HCT116 (cell line): ENCODE measurements around the gene KIF26B. TPM values are rescaled to one million over a fixed set of nuclear protein-coding genes. Genes with fewer than 3 reads are reported as not detected.

ENCODE experiments used
- ATAC-seq: fragments of 200-7000 bp; cut with Tn5 transposase; 2 replicates; pipeline ENCODE4 v1.9.1; 2020; ENCODE audit warnings: mild to moderate bottlenecking, moderate library complexity
- BruUV-seq: library from RNA; stranded (reverse); fragments of 400-500 nt; replicated peaks from 2 replicates; lab custom pipeline; 2021; lab: Mats Ljungman, UMichigan
- CTCF ChIA-PET: fragments of 300-600 bp; sonication (Branson Sonifier 250); formaldehyde crosslinking; loops from one replicate; lab custom pipeline; 2021; ENCODE audit warnings: antibody characterized with exemption; lab: Charles Lee
- POLR2A ChIA-PET: fragments of 300-600, 350-600 bp; sonication (Branson Sonifier 250); formaldehyde crosslinking; loops from one replicate; lab custom pipeline; 2021; ENCODE audit warnings: antibody characterized with exemption; lab: Charles Lee
- RAD21 ChIA-PET, 2 experiments: fragments of 300-600 bp; sonication (Branson Sonifier 250); formaldehyde crosslinking; loops; one replicate each; lab custom pipeline; 2023; ENCODE audit warnings: low total read pairs in 2 of 2; ENCODE audit not compliant: uncharacterized antibody in 2 of 2, unreplicated experiment in 2 of 2, low non-redundant PET in 1 of 2; lab: Charles Lee
- DNase-seq: peaks from one replicate; pipeline ENCODE4 v3.0.0-alpha.2; 2010; ENCODE audit warnings: low read depth, low spot score
- H2AFZ ChIP-seq: fragments of 200-600 bp; shearing (Covaris generic), sonication (generic); 2 replicates; pipeline ENCODE4 v1.6.1; 2017; ENCODE audit warnings: low read depth, mixed run types, mixed read lengths, antibody characterized with exemption, low read length; ENCODE audit not compliant: poor library complexity, severe bottlenecking
- H3K27ac ChIP-seq: 2 replicates; pipeline ENCODE4 v1.5.1; 2012; ENCODE audit warnings: low read depth, low read length
- H3K27me3 ChIP-seq: fragments of 200-600 bp; sonication (generic); 2 replicates; pipeline ENCODE4 v1.6.1; 2016; ENCODE audit warnings: mixed run types, low read length, mixed read lengths; ENCODE audit not compliant: insufficient read depth
- H3K36me3 ChIP-seq, 2 experiments: fragments of 200-500 bp in 1 of 2; fragments of 200-600 bp in 1 of 2; sonication (Bioruptor generic) in 1 of 2; sonication (generic) in 1 of 2; 2 replicates each; pipeline versions ENCODE4 v1.5.1 to v1.6.1; 2014 to 2016; ENCODE audit warnings: low read length in 2 of 2, inconsistent platforms in 1 of 2, mixed read lengths in 1 of 2, mixed run types in 1 of 2; ENCODE audit not compliant: insufficient read depth in 2 of 2, control insufficient read depth in 1 of 2
- H3K4me1 ChIP-seq, 2 experiments: fragments of 200-600 bp in 1 of 2; sonication (generic) in 1 of 2; 2 replicates each; pipeline versions ENCODE4 v1.5.1 to v1.6.1; 2012 to 2017; ENCODE audit warnings: low read length in 2 of 2, inconsistent platforms in 1 of 2, mild to moderate bottlenecking in 1 of 2, mixed read lengths in 1 of 2, mixed run types in 1 of 2, moderate library complexity in 1 of 2; ENCODE audit not compliant: insufficient read depth in 2 of 2, control insufficient read depth in 1 of 2
- H3K4me2 ChIP-seq: fragments of 200-600 bp; sonication (generic); 2 replicates; pipeline ENCODE4 v1.6.1; 2017; ENCODE audit warnings: mixed run types, low read length, mixed read lengths
- H3K4me3 ChIP-seq, 2 experiments: fragments of 200-600 bp in 1 of 2; sonication (generic) in 1 of 2; replicated peaks in 1 of 2; 2 replicates each; pipeline ENCODE4 v1.5.1; 2011 to 2016; ENCODE audit warnings: low read length in 2 of 2, control low read depth in 1 of 2, low read depth in 1 of 2, mild to moderate bottlenecking in 1 of 2, mixed read lengths in 1 of 2, mixed run types in 1 of 2
- H3K79me2 ChIP-seq: fragments of 200-600 bp; sonication (generic); 2 replicates; pipeline ENCODE4 v1.6.1; 2017; ENCODE audit warnings: mild to moderate bottlenecking, mixed run types, low read length, moderate library complexity, mixed read lengths; ENCODE audit not compliant: insufficient read depth
- H3K9ac ChIP-seq: fragments of 200-600 bp; sonication (generic); 2 replicates; pipeline ENCODE4 v1.6.1; 2016; ENCODE audit warnings: low read length, mixed read lengths
- H3K9me2 ChIP-seq: fragments of 200-600 bp; sonication (generic), shearing (Covaris generic); 2 replicates; pipeline ENCODE4 v1.6.1; 2017; ENCODE audit warnings: mixed run types, mild to moderate bottlenecking, moderate library complexity; ENCODE audit not compliant: insufficient read depth
- H3K9me3 ChIP-seq, 2 experiments: fragments of 200-500 bp in 1 of 2; fragments of 200-600 bp in 1 of 2; sonication (Bioruptor generic) in 1 of 2; sonication (generic) in 1 of 2; 2 replicates each; pipeline ENCODE4 v1.6.1; 2014 to 2017; ENCODE audit warnings: low read length in 2 of 2, mixed read lengths in 2 of 2, inconsistent platforms in 1 of 2, low read depth in 1 of 2, mild to moderate bottlenecking in 1 of 2, mixed run types in 1 of 2, moderate library complexity in 1 of 2; ENCODE audit not compliant: control insufficient read depth in 1 of 2, insufficient read depth in 1 of 2
- H4K20me1 ChIP-seq: fragments of 200-600 bp; sonication (generic), shearing (Covaris generic); 2 replicates; pipeline ENCODE4 v1.6.1; 2017; ENCODE audit warnings: mixed run types, mild to moderate bottlenecking, moderate library complexity; ENCODE audit not compliant: insufficient read depth
- CBX3 ChIP-seq: IDR thresholded peaks from 2 replicates; pipeline ENCODE4 v1.6.1; 2012; ENCODE audit warnings: low read depth
- JUND ChIP-seq: IDR thresholded peaks from 2 replicates; pipeline ENCODE4 v1.6.1; 2012
- RAD21 ChIP-seq: IDR thresholded peaks from 2 replicates; pipeline ENCODE4 v1.6.1; 2012; ENCODE audit warnings: low read depth, mild to moderate bottlenecking
- SIN3A ChIP-seq: IDR thresholded peaks from 2 replicates; pipeline ENCODE4 v1.6.1; 2012; ENCODE audit warnings: low read depth
- SRF ChIP-seq: IDR thresholded peaks from 2 replicates; pipeline ENCODE4 v1.6.1; 2012; ENCODE audit warnings: low read depth
- intact Hi-C: fragments of 100-400 bp; cut with micrococcal nuclease; formaldehyde crosslinking; loops from 2 replicates; pipeline ENCODE4 v1.10.0; 2022
- total RNA-seq: library from RNA; stranded (reverse); gene quantifications from one replicate; pipeline ENCODE4 v1.2.1, GENCODE V29; 2021; ENCODE audit not compliant: unreplicated experiment
- TF ChIP-seq, protein P1 (sequence below), 3 experiments: fragments of 200-600 bp in 1 of 3; sonication (generic) in 1 of 3; IDR thresholded peaks in 2 of 3; conservative IDR thresholded peaks in 1 of 3; 2 replicates each; pipeline ENCODE4 v1.5.1; 2012 to 2017; ENCODE audit warnings: low read depth in 2 of 3, low read length in 2 of 3, antibody characterized with exemption in 1 of 3, borderline replicate concordance in 1 of 3, control low read depth in 1 of 3, mild to moderate bottlenecking in 1 of 3, mixed read lengths in 1 of 3, mixed run types in 1 of 3, moderate library complexity in 1 of 3; ENCODE audit not compliant: insufficient read depth in 1 of 3
- TF ChIP-seq, protein P2 (sequence below): IDR thresholded peaks from 2 replicates; pipeline ENCODE4 v1.6.1; 2012; ENCODE audit warnings: low read depth
- TF ChIP-seq, protein P3 (sequence below): IDR thresholded peaks from 2 replicates; pipeline ENCODE4 v1.6.1; 2012

KIF26B gene
- total RNA-seq, 1 experiment from 2014 or later, result 0.49 TPM

GRCh38 chr1:245396615-245397014 lies 241.8 kb downstream of the KIF26B start (continued):
- TF ChIP-seq, protein P1, sequence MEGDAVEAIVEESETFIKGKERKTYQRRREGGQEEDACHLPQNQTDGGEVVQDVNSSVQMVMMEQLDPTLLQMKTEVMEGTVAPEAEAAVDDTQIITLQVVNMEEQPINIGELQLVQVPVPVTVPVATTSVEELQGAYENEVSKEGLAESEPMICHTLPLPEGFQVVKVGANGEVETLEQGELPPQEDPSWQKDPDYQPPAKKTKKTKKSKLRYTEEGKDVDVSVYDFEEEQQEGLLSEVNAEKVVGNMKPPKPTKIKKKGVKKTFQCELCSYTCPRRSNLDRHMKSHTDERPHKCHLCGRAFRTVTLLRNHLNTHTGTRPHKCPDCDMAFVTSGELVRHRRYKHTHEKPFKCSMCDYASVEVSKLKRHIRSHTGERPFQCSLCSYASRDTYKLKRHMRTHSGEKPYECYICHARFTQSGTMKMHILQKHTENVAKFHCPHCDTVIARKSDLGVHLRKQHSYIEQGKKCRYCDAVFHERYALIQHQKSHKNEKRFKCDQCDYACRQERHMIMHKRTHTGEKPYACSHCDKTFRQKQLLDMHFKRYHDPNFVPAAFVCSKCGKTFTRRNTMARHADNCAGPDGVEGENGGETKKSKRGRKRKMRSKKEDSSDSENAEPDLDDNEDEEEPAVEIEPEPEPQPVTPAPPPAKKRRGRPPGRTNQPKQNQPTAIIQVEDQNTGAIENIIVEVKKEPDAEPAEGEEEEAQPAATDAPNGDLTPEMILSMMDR (IDR thresholded peaks at IDR 0.05 in 2 of 3, conservative IDR thresholded peaks at IDR 0.05 in 1 of 3; ENCODE audit: borderline replicate concordance in 1 of 3, insufficient read depth in 1 of 3, low read depth in 2 of 3, low read length in 2 of 3), result no peak
- TF ChIP-seq SIN3A, result no peak
- TF ChIP-seq JUND, result no peak
- TF ChIP-seq, protein P2, sequence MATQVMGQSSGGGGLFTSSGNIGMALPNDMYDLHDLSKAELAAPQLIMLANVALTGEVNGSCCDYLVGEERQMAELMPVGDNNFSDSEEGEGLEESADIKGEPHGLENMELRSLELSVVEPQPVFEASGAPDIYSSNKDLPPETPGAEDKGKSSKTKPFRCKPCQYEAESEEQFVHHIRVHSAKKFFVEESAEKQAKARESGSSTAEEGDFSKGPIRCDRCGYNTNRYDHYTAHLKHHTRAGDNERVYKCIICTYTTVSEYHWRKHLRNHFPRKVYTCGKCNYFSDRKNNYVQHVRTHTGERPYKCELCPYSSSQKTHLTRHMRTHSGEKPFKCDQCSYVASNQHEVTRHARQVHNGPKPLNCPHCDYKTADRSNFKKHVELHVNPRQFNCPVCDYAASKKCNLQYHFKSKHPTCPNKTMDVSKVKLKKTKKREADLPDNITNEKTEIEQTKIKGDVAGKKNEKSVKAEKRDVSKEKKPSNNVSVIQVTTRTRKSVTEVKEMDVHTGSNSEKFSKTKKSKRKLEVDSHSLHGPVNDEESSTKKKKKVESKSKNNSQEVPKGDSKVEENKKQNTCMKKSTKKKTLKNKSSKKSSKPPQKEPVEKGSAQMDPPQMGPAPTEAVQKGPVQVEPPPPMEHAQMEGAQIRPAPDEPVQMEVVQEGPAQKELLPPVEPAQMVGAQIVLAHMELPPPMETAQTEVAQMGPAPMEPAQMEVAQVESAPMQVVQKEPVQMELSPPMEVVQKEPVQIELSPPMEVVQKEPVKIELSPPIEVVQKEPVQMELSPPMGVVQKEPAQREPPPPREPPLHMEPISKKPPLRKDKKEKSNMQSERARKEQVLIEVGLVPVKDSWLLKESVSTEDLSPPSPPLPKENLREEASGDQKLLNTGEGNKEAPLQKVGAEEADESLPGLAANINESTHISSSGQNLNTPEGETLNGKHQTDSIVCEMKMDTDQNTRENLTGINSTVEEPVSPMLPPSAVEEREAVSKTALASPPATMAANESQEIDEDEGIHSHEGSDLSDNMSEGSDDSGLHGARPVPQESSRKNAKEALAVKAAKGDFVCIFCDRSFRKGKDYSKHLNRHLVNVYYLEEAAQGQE, result no peak
- no peak for TF ChIP-seq SRF
- TF ChIP-seq, protein P3, sequence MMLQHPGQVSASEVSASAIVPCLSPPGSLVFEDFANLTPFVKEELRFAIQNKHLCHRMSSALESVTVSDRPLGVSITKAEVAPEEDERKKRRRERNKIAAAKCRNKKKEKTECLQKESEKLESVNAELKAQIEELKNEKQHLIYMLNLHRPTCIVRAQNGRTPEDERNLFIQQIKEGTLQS, result no peak
- TF ChIP-seq RAD21, result no peak
- TF ChIP-seq, all 23 proteins: peak for 0

DNA sequence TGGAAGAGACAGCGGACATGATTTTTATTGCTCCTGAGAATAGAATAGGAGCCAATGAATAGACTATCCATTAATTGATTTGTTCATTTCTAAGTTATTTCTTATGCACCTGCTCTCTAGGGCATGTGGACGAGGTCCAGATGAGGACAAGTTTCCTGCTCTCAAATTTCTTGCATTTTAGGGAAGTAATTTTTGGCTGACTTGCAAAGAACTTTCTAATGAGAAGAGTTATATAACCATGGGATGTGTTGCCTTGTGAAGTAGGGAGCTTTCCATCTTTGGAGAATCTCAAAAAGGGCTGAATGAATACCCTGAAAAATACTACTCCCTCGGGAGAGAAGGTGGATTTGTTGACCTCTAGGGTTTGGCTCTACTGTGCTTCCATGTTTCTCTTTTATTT lies 243.0 kb downstream of the KIF26B start:
- Histone ChIP-seq H2AFZ (no peak overlapping the region), H3K4me2 (no peak overlapping the region), H3K9me2 (no peaks in the 10 kb centered on the region), H3K79me2 (no peaks in the 10 kb centered on the region), H3K9me3 (no peaks in the 10 kb centered on the region), H3K36me3 (no peaks in the 10 kb centered on the region), H3K27ac (no peak overlapping the region), H3K9ac (no peak overlapping the region), H3K27me3 (peaks cover 19% of the 10 kb centered on the region), H3K4me3 (no peak overlapping the region), H3K4me1 (no peaks in the 10 kb centered on the region), H4K20me1 (no peaks in the 10 kb centered on the region)
- ChIA-PET RAD21 (no interaction called here), POLR2A (no interaction called here), CTCF (no interaction called here)
- ATAC-seq, result no peak
- no peak for TF ChIP-seq CBX3
- no peak for TF ChIP-seq SRF
- intact Hi-C loops, result no loop called here
- BruUV-seq, result no TSS peak
- no peak for DNase-seq
